Thyroid gland (tissue), 4 donors: ENCODE results near the gene PREX1. TPM values are rescaled to one million over a fixed set of nuclear protein-coding genes. Genes with fewer than 3 reads are reported as not detected.

ENCODE experiments used
- DNase-seq, 2 donors: peaks; one replicate each; pipeline ENCODE4 v3.0.0-alpha.2; 2019
- H3K27ac ChIP-seq, 3 donors: fragments of 200-600 bp; sonication (generic); 1 replicate in 2 of 3; 2 replicates in 1 of 3; pipeline ENCODE4 v1.5.1; 2016 to 2019; ENCODE audit warnings: mild to moderate bottlenecking in 1 of 3, moderate library complexity in 1 of 3
- H3K27me3 ChIP-seq: fragments of 200-600 bp; sonication (generic); one replicate; pipeline ENCODE4 v1.5.1; 2019
- H3K36me3 ChIP-seq, 2 donors: fragments of 200-600 bp; sonication (generic); one replicate each; pipeline ENCODE4 v1.5.1; 2016 to 2019
- H3K4me1 ChIP-seq, 2 donors: fragments of 200-600 bp; sonication (generic); one replicate each; pipeline ENCODE4 v1.5.1; 2017 to 2019
- H3K4me3 ChIP-seq, 3 donors: fragments of 200-600 bp; sonication (generic); replicated peaks in 1 of 3; 1 replicate in 2 of 3; 2 replicates in 1 of 3; pipeline ENCODE4 v1.5.1; 2016; ENCODE audit warnings: mild to moderate bottlenecking in 1 of 3
- H3K9me3 ChIP-seq: fragments of 200-600 bp; sonication (generic); one replicate; pipeline ENCODE4 v1.5.1; 2017
- POLR2A ChIP-seq, 2 donors: fragments of 450-650 bp; IDR thresholded peaks; one replicate each; pipeline ENCODE4 v1.6.1; 2017; ENCODE audit warnings: antibody characterized with exemption in 2 of 2, mild to moderate bottlenecking in 2 of 2, moderate library complexity in 1 of 2
- WGBS, 2 donors: methylation state at CpG; one replicate each; pipeline ENCODE4 v1.1.5; 2017; 5-methylcytosine and 5-hydroxymethylcytosine counted together
- intact Hi-C: fragments of 100-400 bp; cut with DNase I; formaldehyde crosslinking; loops from one replicate; pipeline ENCODE4 v1.15.1; 2023
- total RNA-seq, 4 donors: library from RNA; depleted of rRNA; stranded (reverse); fragments of >200 nt; gene quantifications; one replicate each; pipeline ENCODE4 v1.2.3, GENCODE V29; 2016
- TF ChIP-seq, protein P1 (sequence below), 6 experiments: fragments of 200-600 bp in 3 of 6; fragments of 450-650 bp in 3 of 6; sonication (generic) in 3 of 6; IDR thresholded peaks; one replicate each; pipeline ENCODE4 v1.5.1; 2016 to 2019; ENCODE audit warnings: antibody characterized with exemption in 6 of 6, mild to moderate bottlenecking in 2 of 6, inconsistent platforms in 1 of 6, moderate library complexity in 1 of 6

Gene PREX1
- total RNA-seq, 4 donors from 2014 or later = 10.2 to 42.7 (median 18.7) TPM

DNA sequence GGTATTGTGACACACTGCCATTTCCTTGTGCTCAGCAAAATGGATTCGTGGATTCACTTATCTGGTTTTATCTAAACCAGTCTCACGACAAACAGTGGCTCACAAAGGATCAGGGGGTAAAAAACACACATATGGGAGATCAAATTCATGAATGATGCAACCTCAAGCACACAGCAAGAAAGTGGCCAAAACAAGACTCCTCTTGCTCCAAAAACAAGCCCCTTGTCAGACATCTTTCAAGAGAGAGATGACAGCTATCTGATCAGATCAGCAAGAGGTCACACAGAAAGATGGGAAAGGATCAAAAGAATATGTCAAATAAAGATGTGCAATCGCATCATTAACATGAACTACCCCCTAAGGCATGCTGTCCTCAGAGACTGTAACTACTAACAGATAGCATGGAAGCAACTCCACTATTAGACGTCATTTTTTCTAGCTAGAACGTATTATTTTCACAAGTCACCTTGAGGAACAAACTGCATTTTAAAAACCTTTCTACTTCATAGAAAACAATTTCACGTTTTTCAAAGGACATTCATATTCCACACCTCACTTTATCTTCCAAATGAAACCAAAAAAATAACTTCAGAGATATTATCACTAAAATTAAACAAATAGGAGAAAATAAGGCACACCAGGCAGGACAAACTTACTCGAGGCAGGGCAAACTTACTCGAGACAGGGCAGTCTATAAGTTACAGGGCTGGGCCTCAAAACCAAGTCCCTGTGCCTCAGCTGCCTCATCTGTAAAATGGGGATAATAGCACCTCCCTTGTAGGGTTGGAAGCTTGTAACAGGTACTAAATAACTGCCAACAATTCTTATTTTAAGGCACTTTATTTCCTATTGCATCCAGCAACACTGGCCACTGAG is 122.3 kb downstream of the PREX1 start:
- intact Hi-C loops = no loop called here
- WGBS, 2 donors = 88 to 89% methylated on average over 8 of the region's 8 CpGs
- DNase-seq = no peak
- Histone ChIP-seq H3K27ac (no peak overlapping the region), H3K27me3 (no peaks in the 10 kb centered on the region), H3K36me3 (no peaks in the 10 kb centered on the region), H3K4me3 (no peak overlapping the region), H3K4me1 (peaks cover 12 to 22% of the 10 kb centered on the region in 2 donors), H3K9me3 (no peaks in the 10 kb centered on the region)
- TF ChIP-seq, protein P1, sequence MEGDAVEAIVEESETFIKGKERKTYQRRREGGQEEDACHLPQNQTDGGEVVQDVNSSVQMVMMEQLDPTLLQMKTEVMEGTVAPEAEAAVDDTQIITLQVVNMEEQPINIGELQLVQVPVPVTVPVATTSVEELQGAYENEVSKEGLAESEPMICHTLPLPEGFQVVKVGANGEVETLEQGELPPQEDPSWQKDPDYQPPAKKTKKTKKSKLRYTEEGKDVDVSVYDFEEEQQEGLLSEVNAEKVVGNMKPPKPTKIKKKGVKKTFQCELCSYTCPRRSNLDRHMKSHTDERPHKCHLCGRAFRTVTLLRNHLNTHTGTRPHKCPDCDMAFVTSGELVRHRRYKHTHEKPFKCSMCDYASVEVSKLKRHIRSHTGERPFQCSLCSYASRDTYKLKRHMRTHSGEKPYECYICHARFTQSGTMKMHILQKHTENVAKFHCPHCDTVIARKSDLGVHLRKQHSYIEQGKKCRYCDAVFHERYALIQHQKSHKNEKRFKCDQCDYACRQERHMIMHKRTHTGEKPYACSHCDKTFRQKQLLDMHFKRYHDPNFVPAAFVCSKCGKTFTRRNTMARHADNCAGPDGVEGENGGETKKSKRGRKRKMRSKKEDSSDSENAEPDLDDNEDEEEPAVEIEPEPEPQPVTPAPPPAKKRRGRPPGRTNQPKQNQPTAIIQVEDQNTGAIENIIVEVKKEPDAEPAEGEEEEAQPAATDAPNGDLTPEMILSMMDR (IDR thresholded peaks at IDR 0.05) = no peak
- no peak for TF ChIP-seq POLR2A (IDR thresholded peaks at IDR 0.05)

DNA sequence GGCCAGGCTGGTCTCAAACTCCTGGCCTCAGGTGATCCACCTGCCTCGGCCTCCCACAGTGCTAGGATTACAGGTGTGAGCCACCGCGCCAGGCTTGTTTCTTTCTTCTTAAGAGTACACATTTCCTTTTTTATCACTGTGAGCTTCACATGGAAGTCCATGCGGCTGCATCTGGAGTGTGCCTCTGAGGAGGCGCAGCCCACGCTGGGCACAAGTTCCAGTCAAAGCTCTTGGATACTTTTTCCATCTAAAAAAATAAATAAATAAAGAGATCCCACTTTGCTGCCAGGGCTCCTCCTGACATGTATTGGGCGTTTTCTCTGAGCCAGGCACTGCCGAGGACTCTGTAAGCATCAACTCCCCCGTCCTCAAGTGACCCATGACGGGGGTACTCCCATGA is 123.0 kb downstream of the PREX1 start:
- Histone ChIP-seq H3K4me1 (peaks cover 12 to 22% of the 10 kb centered on the region in 2 donors), H3K27ac (no peak overlapping the region), H3K36me3 (no peaks in the 10 kb centered on the region), H3K4me3 (no peak overlapping the region), H3K27me3 (no peaks in the 10 kb centered on the region), H3K9me3 (no peaks in the 10 kb centered on the region)
- DNase-seq = no peak
- 87 to 89% methylated on average over 8 to 10 of the region's 10 CpGs for WGBS, 2 donors
- intact Hi-C loops = no loop called here
- TF ChIP-seq, protein P1 (IDR thresholded peaks at IDR 0.05) = no peak
- TF ChIP-seq POLR2A (IDR thresholded peaks at IDR 0.05) = no peak

DNA sequence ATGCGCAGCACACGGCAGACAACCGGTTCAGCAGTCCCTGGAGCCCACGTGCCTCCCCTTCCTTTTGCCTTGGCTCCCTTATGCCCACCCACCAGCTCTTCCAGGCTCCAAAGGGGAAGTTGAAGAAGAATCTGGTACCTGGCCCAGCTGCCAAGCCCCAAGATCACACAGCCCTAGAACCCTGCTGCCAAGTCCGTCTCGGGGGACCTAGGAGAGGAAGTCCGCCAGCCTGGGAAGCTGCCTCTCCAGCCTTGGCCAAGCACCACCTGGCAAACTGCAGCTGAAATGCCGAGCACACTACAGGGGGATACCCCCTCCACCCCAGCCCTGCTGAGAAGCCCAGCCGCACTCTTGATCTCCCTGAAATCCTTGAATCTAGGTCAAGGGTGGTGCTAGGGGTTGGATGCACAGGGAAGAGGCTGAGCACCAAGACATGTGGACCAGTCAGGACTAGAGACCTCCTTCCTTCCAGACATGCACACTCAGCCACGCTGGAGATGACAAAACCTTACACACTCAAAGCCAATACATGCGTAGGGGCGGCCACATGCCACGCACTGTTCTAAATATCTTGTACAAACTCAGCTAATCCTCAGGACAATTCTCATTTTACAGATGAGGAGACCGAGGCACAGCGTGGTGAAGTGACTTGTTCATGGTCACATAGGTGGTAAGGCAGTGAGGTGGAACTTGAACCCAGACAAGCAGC is 124.1 kb downstream of the PREX1 start:
- intact Hi-C loops = no loop called here
- 32% methylated on average over 13 to 15 of the region's 15 CpGs for WGBS, 2 donors
- no peak for TF ChIP-seq POLR2A (IDR thresholded peaks at IDR 0.05)
- TF ChIP-seq, protein P1 (IDR thresholded peaks at IDR 0.05) = no peak
- peak overlapping the region in 1 of 3 donors; percentile 29 for H3K27ac ChIP-seq
- H3K9me3 ChIP-seq = no peaks in the 10 kb centered on the region
- H3K4me1 ChIP-seq = peaks cover 12 to 23% of the 10 kb centered on the region in 2 donors
- no peaks in the 10 kb centered on the region for H3K36me3 ChIP-seq
- H3K4me3 ChIP-seq = no peak overlapping the region
- peak; percentile 75 to 90 for DNase-seq
- H3K27me3 ChIP-seq = no peaks in the 10 kb centered on the region

DNA sequence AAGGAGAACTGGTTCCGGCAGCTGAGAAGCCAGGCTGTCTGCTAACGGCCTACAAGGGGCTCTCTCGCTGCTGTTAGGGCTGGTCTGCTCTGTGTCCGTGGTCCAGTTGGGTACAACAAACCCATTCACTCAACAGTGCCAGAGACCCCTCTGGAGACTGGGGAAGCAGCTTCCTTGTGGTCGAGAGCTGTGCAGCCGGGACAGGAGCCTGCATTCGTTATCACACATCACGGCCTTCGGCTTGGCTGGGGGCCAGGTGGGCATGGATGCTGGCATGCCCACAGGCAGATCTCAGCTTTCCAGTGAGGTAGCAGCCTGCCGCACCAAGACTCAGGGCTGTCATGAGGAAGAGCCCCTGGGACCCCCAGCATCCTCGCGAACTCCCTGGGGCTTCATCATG is 124.7 kb downstream of the PREX1 start:
- Histone ChIP-seq H3K4me1 (peaks cover 17 to 28% of the 10 kb centered on the region in 2 donors), H3K36me3 (no peaks in the 10 kb centered on the region), H3K27ac (no peak overlapping the region), H3K4me3 (no peak overlapping the region), H3K27me3 (no peaks in the 10 kb centered on the region), H3K9me3 (no peaks in the 10 kb centered on the region)
- DNase-seq = peak; percentile 78 to 81
- no peak for TF ChIP-seq POLR2A (IDR thresholded peaks at IDR 0.05)
- TF ChIP-seq, protein P1 (IDR thresholded peaks at IDR 0.05) = no peak
- intact Hi-C loops = no loop called here
- WGBS, 2 donors = 30 to 53% methylated on average over 8 to 9 of the region's 12 CpGs
